SK-N-SH (cell line): ENCODE measurements around the gene OR51B2. TPM values are rescaled to one million over a fixed set of nuclear protein-coding genes. Genes with fewer than 3 reads are reported as not detected.

Experiments
- CTCF ChIA-PET: fragments of 300-600, 350-600 bp; formaldehyde crosslinking; extraction: SDS; loops from one replicate; lab custom pipeline; 2021; lab: Yijun Ruan, JAX
- POLR2A ChIA-PET: fragments of 350-600 bp; sonication (Branson Sonifier 250); formaldehyde crosslinking; extraction: SDS; loops from one replicate; lab custom pipeline; 2020; ENCODE audit warnings: antibody characterized with exemption, inconsistent platforms; lab: Yijun Ruan, JAX
- DNase-seq: peaks from one replicate; pipeline ENCODE4 v3.0.0; 2012
- H2AFZ ChIP-seq: fragments of 200-600 bp; sonication (generic); 2 replicates; pipeline ENCODE4 v1.8.1; 2016; ENCODE audit warnings: antibody characterized with exemption, mild to moderate bottlenecking, low read depth
- H3F3A ChIP-seq: fragments of 200-600 bp; sonication (generic); replicated peaks from 2 replicates; pipeline ENCODE3; 2016; ENCODE audit warnings: antibody characterized with exemption, mild to moderate bottlenecking; ENCODE audit not compliant: insufficient read depth
- H3K27ac ChIP-seq, 2 experiments: fragments of 200-500 bp in 1 of 2; fragments of 200-600 bp in 1 of 2; sonication (Bioruptor generic) in 1 of 2; sonication (generic), shearing (Covaris generic) in 1 of 2; 2 replicates each; pipeline versions ENCODE4 v1.5.1 to v1.6.1; 2014 to 2016; ENCODE audit warnings: low read depth in 2 of 2, inconsistent platforms in 1 of 2, low read length in 1 of 2, mild to moderate bottlenecking in 1 of 2, mixed read lengths in 1 of 2
- H3K27me3 ChIP-seq: fragments of 200-600 bp; sonication (generic), shearing (Covaris generic); 2 replicates; pipeline ENCODE4 v1.6.1; 2016; ENCODE audit warnings: mixed run types; ENCODE audit not compliant: insufficient read depth
- H3K36me3 ChIP-seq, 2 experiments: fragments of 200-500 bp in 1 of 2; fragments of 200-600 bp in 1 of 2; sonication (Bioruptor generic) in 1 of 2; sonication (generic) in 1 of 2; replicated peaks in 1 of 2; 2 replicates each; pipeline versions ENCODE3 to v1.5.1; 2014 to 2016; ENCODE audit warnings: low read length in 1 of 2, mild to moderate bottlenecking in 1 of 2; ENCODE audit not compliant: insufficient read depth in 2 of 2, control insufficient read depth in 1 of 2
- H3K4me1 ChIP-seq, 2 experiments: fragments of 200-500 bp in 1 of 2; fragments of 200-600 bp in 1 of 2; sonication (Bioruptor generic) in 1 of 2; sonication (generic), shearing (Covaris generic) in 1 of 2; 2 replicates each; pipeline versions ENCODE4 v1.5.1 to v1.6.1; 2014 to 2016; ENCODE audit warnings: low read depth in 1 of 2, low read length in 1 of 2, mixed run types in 1 of 2; ENCODE audit not compliant: insufficient read depth in 2 of 2, control insufficient read depth in 1 of 2
- H3K4me2 ChIP-seq: fragments of 200-600 bp; sonication (generic), shearing (Covaris generic); 2 replicates; pipeline ENCODE4 v1.6.1; 2017; ENCODE audit warnings: mixed run types
- H3K4me3 ChIP-seq, 2 experiments: fragments of 200-500 bp in 1 of 2; fragments of 200-600 bp in 1 of 2; sonication (Bioruptor generic) in 1 of 2; sonication (generic), shearing (Covaris generic) in 1 of 2; 2 replicates each; pipeline versions ENCODE4 v1.5.1 to v1.8.1; 2014 to 2016; ENCODE audit warnings: low read depth in 2 of 2, inconsistent platforms in 1 of 2, low read length in 1 of 2, mild to moderate bottlenecking in 1 of 2, mixed read lengths in 1 of 2, moderate library complexity in 1 of 2
- H3K79me2 ChIP-seq: fragments of 200-600 bp; sonication (generic); 2 replicates; pipeline ENCODE4 v1.8.1; 2017; ENCODE audit warnings: mild to moderate bottlenecking; ENCODE audit not compliant: insufficient read depth
- H3K9ac ChIP-seq: fragments of 200-600 bp; sonication (generic); 2 replicates; pipeline ENCODE4 v1.6.1; 2017; ENCODE audit warnings: mixed run types
- H3K9me2 ChIP-seq: fragments of 200-600 bp; sonication (generic); 2 replicates; pipeline ENCODE4 v1.6.1; 2017; ENCODE audit warnings: mixed run types
- H3K9me3 ChIP-seq: fragments of 200-600 bp; sonication (generic); 2 replicates; pipeline ENCODE4 v1.6.1; 2017; ENCODE audit warnings: mixed run types, mild to moderate bottlenecking, moderate library complexity
- H4K20me1 ChIP-seq: fragments of 200-600 bp; sonication (generic); 2 replicates; pipeline ENCODE4 v1.6.1; 2017; ENCODE audit warnings: mild to moderate bottlenecking, mixed run types; ENCODE audit not compliant: insufficient read depth
- EP300 ChIP-seq, 2 experiments: IDR thresholded peaks; 2 replicates each; pipeline versions ENCODE4 v1.4.0 to v1.6.1; 2012; ENCODE audit warnings: borderline replicate concordance in 1 of 2, low read depth in 1 of 2, low read length in 1 of 2
- FOSL2 ChIP-seq: IDR thresholded peaks from 2 replicates; pipeline ENCODE4 v1.4.0; 2012; ENCODE audit warnings: low read depth, mild to moderate bottlenecking, moderate library complexity, borderline replicate concordance
- FOXJ3 ChIP-seq: sonication (generic); formaldehyde crosslinking; IDR thresholded peaks from 2 replicates; pipeline ENCODE4 v1.5.1; 2020; ENCODE audit warnings: mild to moderate bottlenecking, missing genetic modification reagents
- FOXM1 ChIP-seq: IDR thresholded peaks from 2 replicates; pipeline ENCODE4 v1.4.0; 2012; ENCODE audit warnings: low read depth, mild to moderate bottlenecking
- GATA2 ChIP-seq: sonication (generic); formaldehyde crosslinking; IDR thresholded peaks from 2 replicates; pipeline ENCODE4 v1.5.0; 2020; ENCODE audit warnings: mild to moderate bottlenecking, missing genetic modification reagents
- IRF3 ChIP-seq: fragments of 150-350 bp; IDR thresholded peaks from 2 replicates; pipeline ENCODE4 v1.6.1; 2016; ENCODE audit warnings: mild to moderate bottlenecking, low read depth, low read length
- MEF2A ChIP-seq: IDR thresholded peaks from 2 replicates; pipeline ENCODE4 v1.4.0; 2012; ENCODE audit warnings: low read depth, borderline replicate concordance
- NFIC ChIP-seq: IDR thresholded peaks from 2 replicates; pipeline ENCODE4 v1.4.0; 2012; ENCODE audit warnings: borderline replicate concordance
- NRF1 ChIP-seq: IDR thresholded peaks from 2 replicates; pipeline ENCODE4 v1.6.1; 2012; ENCODE audit warnings: low read depth, mild to moderate bottlenecking, low read length
- RAD21 ChIP-seq: IDR thresholded peaks from 2 replicates; pipeline ENCODE4 v1.6.1; 2012; ENCODE audit warnings: mild to moderate bottlenecking, low read length
- RFX5 ChIP-seq: IDR thresholded peaks from 2 replicates; pipeline ENCODE4 v1.6.1; 2012; ENCODE audit warnings: mild to moderate bottlenecking, improper control_type of control experiment, low read length
- RXRA ChIP-seq: IDR thresholded peaks from 2 replicates; pipeline ENCODE4 v1.4.0; 2012; ENCODE audit warnings: low read depth, mild to moderate bottlenecking, borderline replicate concordance
- SIN3A ChIP-seq: IDR thresholded peaks from 2 replicates; pipeline ENCODE4 v1.6.1; 2012; ENCODE audit warnings: low read depth, mild to moderate bottlenecking, low read length, moderate library complexity, borderline replicate concordance
- SMC3 ChIP-seq: IDR thresholded peaks from 2 replicates; pipeline ENCODE4 v1.6.1; 2012; ENCODE audit warnings: low read depth, low read length, improper control_type of control experiment
- TAF1 ChIP-seq: IDR thresholded peaks from 2 replicates; pipeline ENCODE4 v1.6.1; 2012; ENCODE audit warnings: low read depth, mild to moderate bottlenecking, low read length, moderate library complexity, borderline replicate concordance
- TCF12 ChIP-seq: IDR thresholded peaks from 2 replicates; pipeline ENCODE4 v1.4.0; 2012
- TEAD4 ChIP-seq: IDR thresholded peaks from 2 replicates; pipeline ENCODE4 v1.4.0; 2012; ENCODE audit warnings: mild to moderate bottlenecking, borderline replicate concordance; ENCODE audit not compliant: insufficient read depth
- USF1 ChIP-seq: IDR thresholded peaks from 2 replicates; pipeline ENCODE4 v1.4.0; 2012; ENCODE audit warnings: low read depth, borderline replicate concordance
- YY1 ChIP-seq: IDR thresholded peaks from 2 replicates; pipeline ENCODE4 v1.4.0; 2012; ENCODE audit warnings: low read depth, mild to moderate bottlenecking
- WGBS: methylation state at CpG from one replicate; pipeline ENCODE4 v1.1.6; 2017; ENCODE audit warnings: low lambda C conversion rate; 5-methylcytosine and 5-hydroxymethylcytosine counted together
- polyA plus RNA-seq, 3 experiments: library from polyadenylated mRNA; depleted of rRNA; stranded (reverse); fragments of >200 nt; gene quantifications; 2 replicates each; pipeline ENCODE4 v1.2.3, GENCODE V29; 2012
- TF ChIP-seq, protein P1 (sequence below): fragments of 200-600 bp; sonication (generic); IDR thresholded peaks from 2 replicates; pipeline ENCODE4 v1.6.1; 2017; ENCODE audit warnings: antibody characterized with exemption, mild to moderate bottlenecking, moderate library complexity
- TF ChIP-seq, protein P2 (sequence below): IDR thresholded peaks from 2 replicates; pipeline ENCODE4 v1.4.0; 2012; ENCODE audit warnings: low read depth, borderline replicate concordance

OR51B2 gene
- polyA plus RNA-seq, 1 of the 3 experiments (the other 2 are of a cell fraction), result not detected

DNA sequence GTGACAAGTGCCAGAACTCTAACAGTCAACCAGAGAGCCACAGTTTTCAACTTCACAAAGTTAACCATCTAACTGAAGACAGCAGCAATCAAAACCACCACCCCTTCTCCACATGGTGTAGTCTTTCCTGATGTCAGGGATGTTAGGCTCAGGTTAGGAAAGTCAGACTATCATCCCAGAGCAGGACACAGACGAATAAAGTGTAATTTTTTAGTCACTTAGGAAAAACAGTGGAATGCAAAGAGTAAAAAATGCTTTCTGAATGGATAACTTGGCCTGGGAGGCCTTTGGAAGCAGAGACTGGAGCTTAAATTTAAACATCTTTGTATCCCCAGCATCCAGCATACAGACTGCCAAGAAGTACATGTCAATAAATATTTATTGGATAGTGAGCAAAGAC lies 37.7 kb downstream of the OR51B2 start:
- ChIA-PET POLR2A (no interaction called here), CTCF (no interaction called here)
- H2AFZ ChIP-seq, result no peak overlapping the region
- H3K79me2 ChIP-seq, result no peaks in the 10 kb centered on the region
- H3K27ac ChIP-seq, result no peak overlapping the region
- no peak overlapping the region for H3K4me3 ChIP-seq
- no peaks in the 10 kb centered on the region for H3F3A ChIP-seq
- no peaks in the 10 kb centered on the region for H3K9me3 ChIP-seq
- TF ChIP-seq IRF3 (no peak), MEF2A (no peak), TAF1 (no peak), SMC3 (no peak), SIN3A (no peak), USF1 (no peak), TCF12 (no peak), FOXM1 (no peak), TEAD4 (no peak), NRF1 (no peak), RXRA (no peak), EP300 (IDR thresholded peaks at IDR 0.05; ENCODE audit: borderline replicate concordance in 1 of 2, low read depth in 1 of 2, low read length in 1 of 2) (no peak)
- TF ChIP-seq, protein P1, sequence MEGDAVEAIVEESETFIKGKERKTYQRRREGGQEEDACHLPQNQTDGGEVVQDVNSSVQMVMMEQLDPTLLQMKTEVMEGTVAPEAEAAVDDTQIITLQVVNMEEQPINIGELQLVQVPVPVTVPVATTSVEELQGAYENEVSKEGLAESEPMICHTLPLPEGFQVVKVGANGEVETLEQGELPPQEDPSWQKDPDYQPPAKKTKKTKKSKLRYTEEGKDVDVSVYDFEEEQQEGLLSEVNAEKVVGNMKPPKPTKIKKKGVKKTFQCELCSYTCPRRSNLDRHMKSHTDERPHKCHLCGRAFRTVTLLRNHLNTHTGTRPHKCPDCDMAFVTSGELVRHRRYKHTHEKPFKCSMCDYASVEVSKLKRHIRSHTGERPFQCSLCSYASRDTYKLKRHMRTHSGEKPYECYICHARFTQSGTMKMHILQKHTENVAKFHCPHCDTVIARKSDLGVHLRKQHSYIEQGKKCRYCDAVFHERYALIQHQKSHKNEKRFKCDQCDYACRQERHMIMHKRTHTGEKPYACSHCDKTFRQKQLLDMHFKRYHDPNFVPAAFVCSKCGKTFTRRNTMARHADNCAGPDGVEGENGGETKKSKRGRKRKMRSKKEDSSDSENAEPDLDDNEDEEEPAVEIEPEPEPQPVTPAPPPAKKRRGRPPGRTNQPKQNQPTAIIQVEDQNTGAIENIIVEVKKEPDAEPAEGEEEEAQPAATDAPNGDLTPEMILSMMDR, result no peak
- no peak overlapping the region for H3K4me2 ChIP-seq
- no peaks in the 10 kb centered on the region for H4K20me1 ChIP-seq
- H3K27me3 ChIP-seq, result no peaks in the 10 kb centered on the region
- 0% methylated on average over 1 of the region's 1 CpG for WGBS
- no peak overlapping the region for H3K9ac ChIP-seq
- DNase-seq, result no peak
- H3K36me3 ChIP-seq, result no peaks in the 10 kb centered on the region
- H3K4me1 ChIP-seq, result no peaks in the 10 kb centered on the region
- H3K9me2 ChIP-seq, result no peaks in the 10 kb centered on the region

GRCh38 chr11:5285703-5286340 lies 38.3 kb downstream of the OR51B2 start:
- no peak overlapping the region for H3K4me3 ChIP-seq
- no peak overlapping the region for H2AFZ ChIP-seq
- no peaks in the 10 kb centered on the region for H3K9me3 ChIP-seq
- 4% methylated on average over 4 of the region's 4 CpGs for WGBS
- ChIA-PET POLR2A (no interaction called here), CTCF (no interaction called here)
- no peaks in the 10 kb centered on the region for H4K20me1 ChIP-seq
- no peak overlapping the region for H3K4me2 ChIP-seq
- H3K36me3 ChIP-seq, result no peaks in the 10 kb centered on the region
- no peaks in the 10 kb centered on the region for H3K9me2 ChIP-seq
- no peaks in the 10 kb centered on the region for H3K4me1 ChIP-seq
- H3K79me2 ChIP-seq, result no peaks in the 10 kb centered on the region
- no peak overlapping the region for H3K9ac ChIP-seq
- no peak overlapping the region for H3K27ac ChIP-seq
- DNase-seq, result no peak
- no peaks in the 10 kb centered on the region for H3F3A ChIP-seq
- no peaks in the 10 kb centered on the region for H3K27me3 ChIP-seq
- TF ChIP-seq TCF12 (no peak), RAD21 (no peak), GATA2 (CRISPR knock-in tag) (no peak), RFX5 (no peak), IRF3 (no peak), FOSL2 (no peak), NFIC (no peak), SIN3A (no peak), USF1 (no peak), YY1 (no peak), FOXJ3 (no peak)
- TF ChIP-seq, protein P2, sequence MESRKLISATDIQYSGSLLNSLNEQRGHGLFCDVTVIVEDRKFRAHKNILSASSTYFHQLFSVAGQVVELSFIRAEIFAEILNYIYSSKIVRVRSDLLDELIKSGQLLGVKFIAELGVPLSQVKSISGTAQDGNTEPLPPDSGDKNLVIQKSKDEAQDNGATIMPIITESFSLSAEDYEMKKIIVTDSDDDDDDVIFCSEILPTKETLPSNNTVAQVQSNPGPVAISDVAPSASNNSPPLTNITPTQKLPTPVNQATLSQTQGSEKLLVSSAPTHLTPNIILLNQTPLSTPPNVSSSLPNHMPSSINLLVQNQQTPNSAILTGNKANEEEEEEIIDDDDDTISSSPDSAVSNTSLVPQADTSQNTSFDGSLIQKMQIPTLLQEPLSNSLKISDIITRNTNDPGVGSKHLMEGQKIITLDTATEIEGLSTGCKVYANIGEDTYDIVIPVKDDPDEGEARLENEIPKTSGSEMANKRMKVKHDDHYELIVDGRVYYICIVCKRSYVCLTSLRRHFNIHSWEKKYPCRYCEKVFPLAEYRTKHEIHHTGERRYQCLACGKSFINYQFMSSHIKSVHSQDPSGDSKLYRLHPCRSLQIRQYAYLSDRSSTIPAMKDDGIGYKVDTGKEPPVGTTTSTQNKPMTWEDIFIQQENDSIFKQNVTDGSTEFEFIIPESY, result no peak
